ENCODE results near the gene PRAMEF5.
"Not testable (repeated sequence)": the region's sequence is repeated elsewhere in the genome, so short reads cannot be mapped to it uniquely, and the experiment has no call there.

Gene PRAMEF5

DNA sequence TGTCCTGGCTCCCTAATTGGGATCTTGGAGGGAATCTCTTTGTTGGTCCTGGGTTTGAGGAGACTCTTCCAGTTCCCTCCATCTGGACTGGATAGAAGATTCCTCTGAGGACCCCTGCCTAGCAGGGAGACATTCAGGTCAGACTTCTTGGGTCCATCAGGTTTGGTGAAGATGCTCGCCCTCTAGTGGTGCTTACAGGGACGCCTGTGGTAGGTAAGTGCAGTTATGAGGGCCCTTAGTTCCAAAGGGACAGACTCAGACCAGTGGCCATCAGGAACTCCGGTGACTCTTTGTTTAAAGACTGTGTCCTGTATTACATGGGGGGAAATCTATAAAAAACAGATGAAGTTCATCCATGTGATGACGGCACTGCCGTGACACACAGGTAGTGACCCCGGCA, 23.0 kb downstream of the PRAMEF5 start:
- DNase-seq (ENCODE audit: low spot score): not testable (repeated sequence)

DNA sequence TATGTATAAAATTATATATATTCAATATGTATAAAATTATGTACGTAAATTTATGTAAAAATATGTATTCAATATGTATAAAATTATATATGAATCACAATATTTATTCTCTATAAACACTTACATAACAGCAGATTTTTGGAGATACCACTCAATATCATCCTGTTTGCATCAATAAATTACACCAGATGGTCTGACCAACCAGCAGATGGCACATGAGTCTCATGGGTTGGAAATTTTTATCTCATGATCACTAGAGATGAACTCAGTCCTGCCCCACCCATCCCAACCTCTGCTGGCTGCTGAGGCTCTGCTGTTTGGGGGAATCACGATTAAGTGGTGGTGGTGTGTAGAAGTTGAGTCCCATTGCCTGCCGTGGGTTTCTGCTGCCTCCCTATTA, 25.6 kb downstream of the PRAMEF5 start:
- DNase-seq (ENCODE audit: low spot score): not testable (repeated sequence)

- not testable (repeated sequence) for DNase-seq (ENCODE audit: low spot score)
Observed at GRCh38 chr1:13285037-13285436, 31.0 kb downstream of the PRAMEF5 start, which contains the start of gene PRAMEF8. Gene PRAMEF8, minus strand, starts transcription at chr1:13285137. Its CDS starts 1,046 bp downstream, at chr1:13284091.

GRCh38 chr1:13289030-13289429, 35.0 kb downstream of the PRAMEF5 start:
- not testable (repeated sequence) for DNase-seq (ENCODE audit: low spot score)

GRCh38 chr1:13297216-13297931, 43.4 kb downstream of the PRAMEF5 start:
- not testable (repeated sequence) for DNase-seq (ENCODE audit: low spot score)

GRCh38 chr1:13298699-13299098, 44.7 kb downstream of the PRAMEF5 start:
- DNase-seq (ENCODE audit: low spot score): not testable (repeated sequence)

- DNase-seq (ENCODE audit: low spot score): not testable (repeated sequence)
Observed at GRCh38 chr1:13302197-13302596, 48.2 kb downstream of the PRAMEF5 start.

GRCh38 chr1:13303239-13303638, 49.2 kb downstream of the PRAMEF5 start, which contains the start of gene PRAMEF33:
Gene PRAMEF33, plus strand, starts transcription at chr1:13303539. Its CDS starts 2,416 bp downstream, at chr1:13305955.
- not testable (repeated sequence) for DNase-seq (ENCODE audit: low spot score)
